ENCODE data around the gene ARG2. TPM values are rescaled to one million over a fixed set of nuclear protein-coding genes. Genes with fewer than 3 reads are reported as not detected.

ARG2 gene
- total RNA-seq, 2 donors from 2014 or later = 4.3 to 8.0 TPM

DNA sequence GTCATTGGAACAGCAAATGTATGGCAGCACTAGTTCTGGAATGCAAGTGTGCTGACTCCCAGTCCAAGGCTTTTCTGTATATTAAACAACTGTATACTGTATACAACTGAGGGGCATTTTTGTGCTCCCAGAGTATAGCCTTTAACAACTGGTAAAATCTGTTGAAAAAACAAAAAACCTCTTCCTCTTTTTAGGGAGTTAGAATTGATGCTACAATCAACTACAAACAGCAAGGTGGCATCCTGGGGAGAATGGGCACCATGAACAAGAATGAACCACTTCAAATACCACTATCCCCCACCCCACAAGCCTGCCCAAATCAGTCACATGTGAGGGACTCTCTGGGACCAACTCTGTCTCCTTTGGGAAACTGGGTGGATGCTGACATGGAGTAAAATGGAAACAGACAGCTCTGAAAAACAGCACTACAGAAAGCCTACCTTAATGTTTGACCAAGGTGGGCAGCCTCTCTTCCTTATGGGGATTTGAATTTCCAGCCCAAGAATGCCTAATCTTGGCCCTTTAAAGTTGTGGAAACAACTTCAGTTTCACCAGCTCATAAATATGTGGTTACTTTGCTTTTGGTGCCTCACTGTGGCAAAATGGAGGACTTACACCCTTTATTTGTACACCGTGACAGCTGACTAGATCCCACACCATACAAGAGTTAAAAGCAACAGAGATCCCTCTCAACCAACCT lies 47.2 kb downstream of the ARG2 start:
- ATAC-seq (peak; percentile 66 to 76), DNase-seq (ENCODE audit: low spot score) (no peak)
- no peaks in the 10 kb centered on the region for H3K9me3 Mint-ChIP-seq
- H3K27me3 Mint-ChIP-seq = no peaks in the 10 kb centered on the region
- peaks cover 51 to 60% of the 10 kb centered on the region in 2 donors for H3K4me1 Mint-ChIP-seq (ENCODE audit: low read depth in 2 of 2)
- H3K4me3 Mint-ChIP-seq = peak overlapping the region; percentile 70
- H3K27ac Mint-ChIP-seq = peak overlapping the region; percentile 56 to 90
- H3K36me3 Mint-ChIP-seq = no peaks in the 10 kb centered on the region

DNA sequence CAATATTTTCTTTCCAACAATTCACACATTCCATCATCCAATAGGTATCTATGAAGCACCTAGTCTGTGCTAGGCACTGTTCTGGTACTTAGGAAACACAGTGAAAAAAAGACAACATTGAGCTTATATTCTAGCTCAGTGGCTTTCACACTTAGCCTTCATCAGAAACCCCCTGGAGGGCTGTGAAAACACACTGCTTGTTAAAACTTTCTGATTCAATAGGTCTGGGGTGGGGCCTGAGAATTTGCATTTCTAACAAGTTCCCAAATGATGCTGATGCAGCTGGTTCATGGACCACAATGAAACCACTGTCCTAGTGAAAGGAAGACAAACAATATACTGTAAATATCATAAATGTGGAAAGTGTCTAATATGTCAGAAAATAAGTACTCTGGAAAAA lies 48.8 kb downstream of the ARG2 start:
- no peaks in the 10 kb centered on the region for H3K36me3 Mint-ChIP-seq
- peaks cover 56 to 72% of the 10 kb centered on the region in 2 donors for H3K4me1 Mint-ChIP-seq (ENCODE audit: low read depth in 2 of 2)
- DNase-seq (ENCODE audit: low spot score) (peak; percentile 81), ATAC-seq (peak; percentile 93 to 95)
- peak overlapping the region; percentile 53 to 68 for H3K27ac Mint-ChIP-seq
- H3K4me3 Mint-ChIP-seq = peak overlapping the region; percentile 25
- no peaks in the 10 kb centered on the region for H3K27me3 Mint-ChIP-seq
- H3K9me3 Mint-ChIP-seq = no peaks in the 10 kb centered on the region

- H3K27ac Mint-ChIP-seq = peak overlapping the region; percentile 73 to 79
- no peaks in the 10 kb centered on the region for H3K9me3 Mint-ChIP-seq
- peak overlapping the region; percentile 97 for H3K4me3 Mint-ChIP-seq
- no peaks in the 10 kb centered on the region for H3K27me3 Mint-ChIP-seq
- peaks cover 37 to 50% of the 10 kb centered on the region in 2 donors for H3K4me1 Mint-ChIP-seq (ENCODE audit: low read depth in 2 of 2)
- no peak for ATAC-seq
- no peak for DNase-seq (ENCODE audit: low spot score)
- H3K36me3 Mint-ChIP-seq = peaks cover 8% of the 10 kb centered on the region
Observed at GRCh38 chr14:67673451-67673850, 53.7 kb downstream of the ARG2 start.

- Mint-ChIP-seq H3K27ac (peak overlapping the region; percentile 73 to 79), H3K9me3 (no peaks in the 10 kb centered on the region), H3K4me1 (ENCODE audit: low read depth in 2 of 2) (peaks cover 33 to 43% of the 10 kb centered on the region in 2 donors), H3K36me3 (peaks cover 8% of the 10 kb centered on the region), H3K27me3 (no peaks in the 10 kb centered on the region), H3K4me3 (peak overlapping the region; percentile 97)
- DNase-seq (ENCODE audit: low spot score) = peak; percentile 68
- peak; percentile 72 to 77 for ATAC-seq
Observed at GRCh38 chr14:67674139-67674479, 54.4 kb downstream of the ARG2 start.

- peak within 1 kb of the TSS; percentile 97 for H3K4me3 Mint-ChIP-seq
- ATAC-seq = peak; percentile 96 to 97
- H3K9me3 Mint-ChIP-seq = no peaks in the 10 kb centered on the region
- peaks cover 28 to 38% of the 10 kb centered on the region in 2 donors for H3K4me1 Mint-ChIP-seq (ENCODE audit: low read depth in 2 of 2)
- no peaks in the 10 kb centered on the region for H3K27me3 Mint-ChIP-seq
- H3K27ac Mint-ChIP-seq = peak within 1 kb of the TSS; percentile 73 to 79
- peak; percentile 86 for DNase-seq (ENCODE audit: low spot score)
- peaks cover 8% of the 10 kb centered on the region for H3K36me3 Mint-ChIP-seq
Observed at GRCh38 chr14:67674480-67675218, 54.9 kb downstream of the ARG2 start, which contains the start of gene VTI1B. Gene VTI1B (minus strand): TSS chr14:67674632. CDS start chr14:67674489, 143 bp downstream.

DNA sequence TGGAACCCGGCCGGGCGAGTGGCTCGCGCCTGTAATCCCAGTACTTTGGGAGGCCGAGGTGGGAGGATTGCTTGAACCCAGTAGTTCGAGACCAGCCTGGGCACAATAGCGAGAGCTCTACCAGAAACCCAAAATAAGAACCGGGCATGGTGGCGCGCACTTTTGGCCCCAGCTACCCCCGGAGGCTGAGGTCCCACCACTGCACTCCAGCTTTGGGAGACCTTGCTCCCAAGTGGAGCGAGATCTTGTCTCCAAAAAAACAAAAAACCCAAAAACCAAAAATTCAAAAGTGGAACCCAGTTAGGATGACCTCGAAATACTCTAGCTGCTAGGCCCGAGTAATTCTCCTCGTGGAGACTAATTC lies 55.5 kb downstream of the ARG2 start:
- DNase-seq (ENCODE audit: low spot score) (no peak), ATAC-seq (no peak)
- H3K27me3 Mint-ChIP-seq = no peaks in the 10 kb centered on the region
- H3K36me3 Mint-ChIP-seq = peaks cover 8% of the 10 kb centered on the region
- peak overlapping the region; percentile 97 for H3K4me3 Mint-ChIP-seq
- peaks cover 31 to 38% of the 10 kb centered on the region in 2 donors for H3K4me1 Mint-ChIP-seq (ENCODE audit: low read depth in 2 of 2)
- no peaks in the 10 kb centered on the region for H3K9me3 Mint-ChIP-seq
- peak overlapping the region; percentile 73 to 79 for H3K27ac Mint-ChIP-seq

GRCh38 chr14:67679006-67679405 lies 59.3 kb downstream of the ARG2 start:
- ATAC-seq (no peak), DNase-seq (ENCODE audit: low spot score) (no peak)
- H3K27me3 Mint-ChIP-seq = no peaks in the 10 kb centered on the region
- H3K36me3 Mint-ChIP-seq = peaks cover 25% of the 10 kb centered on the region
- H3K4me1 Mint-ChIP-seq (ENCODE audit: low read depth in 2 of 2) = peaks cover 15 to 17% of the 10 kb centered on the region in 2 donors
- no peak overlapping the region for H3K4me3 Mint-ChIP-seq
- H3K9me3 Mint-ChIP-seq = no peaks in the 10 kb centered on the region
- no peak overlapping the region for H3K27ac Mint-ChIP-seq

DNA sequence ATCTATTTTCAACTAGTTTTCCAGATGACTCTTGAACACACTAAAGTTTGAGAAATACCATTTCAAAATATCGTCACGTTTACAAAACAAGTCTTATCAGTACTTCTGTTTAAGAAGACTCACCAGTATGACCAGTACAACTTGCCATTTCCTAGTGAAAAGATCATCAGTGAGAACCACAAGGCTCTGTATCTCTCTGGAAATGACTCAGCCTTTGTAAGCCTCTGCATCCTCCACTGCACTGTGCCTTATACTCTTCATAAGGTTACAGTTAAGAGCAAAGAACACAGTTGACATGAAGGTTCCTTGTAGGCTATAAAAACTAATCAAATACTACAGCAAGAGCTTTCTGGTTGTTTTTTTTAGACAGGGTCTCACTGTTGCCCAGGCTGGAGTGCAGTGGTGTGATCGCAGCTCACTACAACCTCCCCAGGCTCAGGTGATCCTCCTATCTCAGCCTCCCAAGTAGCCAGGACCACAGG lies 60.4 kb downstream of the ARG2 start:
- ATAC-seq = peak; percentile 97 to 100

DNA sequence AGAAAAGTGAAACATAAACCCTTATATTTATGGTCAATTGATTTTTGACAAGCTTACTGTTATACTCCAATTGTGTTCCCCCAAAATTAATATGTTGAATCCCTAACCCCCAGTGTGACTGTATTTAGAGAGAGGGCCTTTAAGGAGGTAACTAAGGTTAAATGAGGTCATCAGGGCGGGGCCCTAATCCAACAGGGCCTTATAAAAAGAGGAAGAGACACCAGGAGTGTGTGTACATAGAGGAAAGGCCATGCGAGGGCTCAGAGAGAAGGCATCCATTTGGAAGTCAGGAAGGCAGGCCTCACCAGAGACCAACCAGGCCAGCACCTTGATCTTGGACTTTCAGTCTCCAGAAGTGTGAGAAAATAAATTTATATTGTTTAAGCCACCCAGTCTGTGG lies 61.2 kb downstream of the ARG2 start:
- H3K4me1 Mint-ChIP-seq (ENCODE audit: low read depth in 2 of 2) = peaks cover 15 to 16% of the 10 kb centered on the region in 2 donors
- ATAC-seq = no peak

More for the DNA sequence above, 60.4 kb downstream of the ARG2 start:
- no peak for DNase-seq (ENCODE audit: low spot score)
- H3K27ac Mint-ChIP-seq = peak overlapping the region; percentile 71 to 82
- peaks cover 15 to 16% of the 10 kb centered on the region in 2 donors for H3K4me1 Mint-ChIP-seq (ENCODE audit: low read depth in 2 of 2)
- no peaks in the 10 kb centered on the region for H3K9me3 Mint-ChIP-seq
- H3K36me3 Mint-ChIP-seq = peaks cover 28% of the 10 kb centered on the region
- no peaks in the 10 kb centered on the region for H3K27me3 Mint-ChIP-seq
- peak overlapping the region; percentile 62 for H3K4me3 Mint-ChIP-seq

DNA sequence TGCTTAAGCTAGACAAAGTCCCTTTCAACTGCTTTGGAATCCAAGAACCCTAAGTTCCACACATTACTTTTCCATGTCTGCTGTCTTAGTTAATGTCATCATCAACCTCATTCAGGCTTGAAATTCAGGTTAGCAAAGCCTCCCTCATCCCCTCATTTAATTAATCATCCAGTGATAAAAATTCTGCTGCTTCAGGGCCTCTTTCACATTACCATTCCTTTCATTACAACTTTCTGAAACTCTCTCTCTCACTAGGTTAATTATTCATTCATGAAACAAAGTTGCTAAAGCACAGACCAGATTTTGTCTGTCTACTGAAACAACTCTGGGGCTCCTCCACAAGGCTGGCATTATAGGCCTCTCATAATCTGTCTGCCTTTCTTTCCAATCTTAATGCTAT lies 64.1 kb downstream of the ARG2 start:
- Mint-ChIP-seq H3K9me3 (no peaks in the 10 kb centered on the region), H3K36me3 (peaks cover 35% of the 10 kb centered on the region), H3K4me1 (ENCODE audit: low read depth in 2 of 2) (peaks cover 14 to 15% of the 10 kb centered on the region in 2 donors), H3K27me3 (no peaks in the 10 kb centered on the region), H3K4me3 (no peak overlapping the region), H3K27ac (no peak overlapping the region)
- DNase-seq (ENCODE audit: low spot score) (no peak), ATAC-seq (no peak)

More for the DNA sequence above, 61.2 kb downstream of the ARG2 start:
- Mint-ChIP-seq H3K27ac (peak overlapping the region; percentile 71 to 82), H3K9me3 (no peaks in the 10 kb centered on the region), H3K36me3 (peaks cover 28% of the 10 kb centered on the region), H3K27me3 (no peaks in the 10 kb centered on the region), H3K4me3 (no peak overlapping the region)
- no peak for DNase-seq (ENCODE audit: low spot score)

GRCh38 chr14:67690011-67690410 lies 70.3 kb downstream of the ARG2 start:
- no peak overlapping the region for H3K4me3 Mint-ChIP-seq
- H3K27ac Mint-ChIP-seq = no peak overlapping the region
- no peaks in the 10 kb centered on the region for H3K9me3 Mint-ChIP-seq
- H3K4me1 Mint-ChIP-seq (ENCODE audit: low read depth in 2 of 2) = peaks cover 8 to 12% of the 10 kb centered on the region in 2 donors
- DNase-seq (ENCODE audit: low spot score) = no peak
- peaks cover 40% of the 10 kb centered on the region for H3K36me3 Mint-ChIP-seq
- ATAC-seq = no peak
- no peaks in the 10 kb centered on the region for H3K27me3 Mint-ChIP-seq

DNA sequence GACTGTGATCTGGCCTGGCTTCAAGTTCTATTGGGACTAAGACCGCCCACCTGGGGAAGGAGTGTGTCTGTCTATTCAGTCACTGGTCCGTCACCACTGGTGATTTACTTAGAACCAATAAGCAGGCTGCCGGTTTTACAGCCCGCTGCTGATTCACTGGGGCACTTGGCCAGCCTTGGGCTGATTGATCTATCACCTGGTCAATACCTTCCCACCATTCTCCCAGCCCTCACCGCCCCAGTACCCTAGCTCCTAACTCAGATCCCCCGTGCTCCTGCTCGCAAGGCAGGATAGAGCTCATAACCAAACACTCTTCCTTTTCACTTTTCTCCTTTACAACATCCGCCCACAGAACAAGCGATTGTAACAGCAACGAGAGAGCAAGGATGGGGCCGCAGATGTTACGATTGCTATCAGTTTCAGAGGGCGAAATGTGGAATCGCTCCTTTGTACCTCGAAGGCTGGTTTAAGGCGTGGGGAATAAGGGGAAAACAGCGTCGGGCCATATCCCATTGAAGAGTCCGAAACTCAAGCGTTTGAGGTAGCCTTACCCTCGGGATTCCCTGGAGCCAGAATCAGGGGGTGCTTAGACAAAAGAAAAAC lies 75.2 kb downstream of the ARG2 start:
- Mint-ChIP-seq H3K9me3 (no peaks in the 10 kb centered on the region), H3K36me3 (peaks cover 18% of the 10 kb centered on the region), H3K4me3 (peak overlapping the region; percentile 97), H3K27ac (peak overlapping the region; percentile 93 to 98), H3K4me1 (ENCODE audit: low read depth in 2 of 2) (peaks cover 15 to 16% of the 10 kb centered on the region in 2 donors), H3K27me3 (no peaks in the 10 kb centered on the region)
- DNase-seq (ENCODE audit: low spot score) (peak; percentile 83), ATAC-seq (peak; percentile 93)

DNA sequence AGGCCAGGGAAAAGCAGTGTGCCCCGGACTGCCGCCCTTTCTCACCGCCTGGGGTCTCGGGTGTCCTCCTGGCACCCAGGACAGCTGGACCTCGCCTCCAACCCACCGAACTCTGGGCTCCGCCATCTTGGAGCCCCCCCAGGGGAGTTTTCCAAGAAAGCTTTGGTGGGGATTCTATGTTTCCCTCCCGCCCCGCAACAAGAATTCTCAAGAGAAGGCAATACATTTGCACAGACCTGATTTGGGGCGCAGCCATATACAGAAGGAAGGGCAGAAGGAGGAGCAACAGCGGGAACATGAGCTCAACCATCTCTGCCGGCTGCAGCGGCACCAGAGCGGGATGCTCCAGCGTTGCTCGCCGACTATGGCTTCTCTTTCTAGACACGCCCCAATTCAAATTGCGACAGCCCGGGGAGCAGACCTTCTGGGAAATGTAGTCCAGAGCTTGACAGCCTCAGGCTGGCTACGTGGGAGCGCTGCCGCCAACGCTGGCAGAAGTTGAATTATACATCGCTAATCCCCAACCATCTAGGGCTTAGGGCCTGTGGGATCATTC lies 75.8 kb downstream of the ARG2 start, which contains the start of gene RDH11:
Gene RDH11, minus strand, starts transcription at position 371 of the 556 bp plus-strand sequence. Its CDS starts 61 bp downstream, at position 310.
- DNase-seq (ENCODE audit: low spot score) (peak; percentile 89), ATAC-seq (peak; percentile 93 to 94)
- no peaks in the 10 kb centered on the region for H3K27me3 Mint-ChIP-seq
- H3K4me1 Mint-ChIP-seq (ENCODE audit: low read depth in 2 of 2) = peaks cover 15 to 16% of the 10 kb centered on the region in 2 donors
- no peaks in the 10 kb centered on the region for H3K9me3 Mint-ChIP-seq
- H3K27ac Mint-ChIP-seq = peak within 1 kb of the TSS; percentile 93 to 98
- H3K36me3 Mint-ChIP-seq = peaks cover 12% of the 10 kb centered on the region
- peak within 1 kb of the TSS; percentile 97 for H3K4me3 Mint-ChIP-seq
